ENCODE data around the gene STARD5. TPM values are rescaled to one million over a fixed set of nuclear protein-coding genes. Genes with fewer than 3 reads are reported as not detected.

Gene STARD5
- total and polyA plus RNA-seq, 2 experiments from 2014 or later, result 3.8 to 10.1 TPM

GRCh38 chr15:81346611-81347010 lies 22.7 kb upstream of the STARD5 start (continued):
- TF ChIP-seq ZNF462 (CRISPR knock-in tag; IDR thresholded peaks at IDR 0.05), result no peak
- TF ChIP-seq CREB1 (CRISPR knock-in tag; IDR thresholded peaks at IDR 0.05; ENCODE audit: low read depth), result no peak
- TF ChIP-seq JUNB (IDR thresholded peaks at IDR 0.05; ENCODE audit: unreplicated experiment), result no peak
- no peak for TF ChIP-seq ZNF114 (CRISPR knock-in tag; IDR thresholded peaks at IDR 0.05)

- H3K4me1 ChIP-seq (ENCODE audit: insufficient read depth), result no peaks in the 10 kb centered on the region
- H4K20me1 ChIP-seq (replicated peaks; ENCODE audit: insufficient read depth), result no peaks in the 10 kb centered on the region; the same call in 1 of the 2 replicates
- H3K4me3 ChIP-seq, result no peak overlapping the region
- H2AFZ ChIP-seq, result no peak overlapping the region
- H3K27ac ChIP-seq (ENCODE audit: low read depth), result no peak overlapping the region
- H3K27me3 Mint-ChIP-seq (ENCODE audit: insufficient read depth, low read depth, poor library complexity), result no peaks in the 10 kb centered on the region
- H3K36me3 Mint-ChIP-seq (ENCODE audit: low read depth), result no peaks in the 10 kb centered on the region
- peaks cover 2% of the 10 kb centered on the region; the same call in 2 of the 3 replicates for H3K4me1 Mint-ChIP-seq
- peaks cover 5% of the 10 kb centered on the region; the same call in 1 of the 2 replicates for H3K9me2 ChIP-seq (ENCODE audit: insufficient read depth)
- no peaks in the 10 kb centered on the region for H3K79me2 ChIP-seq (replicated peaks; ENCODE audit: insufficient read depth)
- no peak for DNase-seq (ENCODE audit: low spot score)
- no peak overlapping the region for H3K4me3 Mint-ChIP-seq
- H3K4me2 ChIP-seq, result no peak overlapping the region
- no peak overlapping the region for H3K27ac Mint-ChIP-seq
- H3K27me3 ChIP-seq (ENCODE audit: insufficient read depth), result no peaks in the 10 kb centered on the region
- no peaks in the 10 kb centered on the region for H3K36me3 ChIP-seq (ENCODE audit: insufficient read depth)
- no peaks in the 10 kb centered on the region for H3F3A ChIP-seq (replicated peaks; ENCODE audit: low read depth)
- no peak for ATAC-seq
- H3K9me3 Mint-ChIP-seq, result no peaks in the 10 kb centered on the region
- TF ChIP-seq ZNF331 (CRISPR knock-in tag; IDR thresholded peaks at IDR 0.05; ENCODE audit: low read depth), result no peak
- TF ChIP-seq ETS1 (IDR thresholded peaks at IDR 0.05), result no peak
- no peak for TF ChIP-seq REST (IDR thresholded peaks at IDR 0.05; ENCODE audit: unreplicated experiment)
- no peak for TF ChIP-seq EZH2phosphoT487 (IDR thresholded peaks at IDR 0.05; ENCODE audit: unreplicated experiment)
- no peak for TF ChIP-seq ZNF114 (CRISPR knock-in tag; IDR thresholded peaks at IDR 0.05)
- no peak for TF ChIP-seq STAT1 (IDR thresholded peaks at IDR 0.05; ENCODE audit: unreplicated experiment)
- TF ChIP-seq CTCF (conservative IDR thresholded peaks at IDR 0.05; ENCODE audit: low read depth in 2 of 2), result no peak
Measured at GRCh38 chr15:81343371-81343770, 19.4 kb upstream of the STARD5 start.

All from GM23338 (cell line).